ENCODE data around the gene SPAG4. TPM values are rescaled to one million over a fixed set of nuclear protein-coding genes. Genes with fewer than 3 reads are reported as not detected.

The SPAG4 gene
- total RNA-seq, 1 donor from 2014 or later = 35.3 TPM

DNA sequence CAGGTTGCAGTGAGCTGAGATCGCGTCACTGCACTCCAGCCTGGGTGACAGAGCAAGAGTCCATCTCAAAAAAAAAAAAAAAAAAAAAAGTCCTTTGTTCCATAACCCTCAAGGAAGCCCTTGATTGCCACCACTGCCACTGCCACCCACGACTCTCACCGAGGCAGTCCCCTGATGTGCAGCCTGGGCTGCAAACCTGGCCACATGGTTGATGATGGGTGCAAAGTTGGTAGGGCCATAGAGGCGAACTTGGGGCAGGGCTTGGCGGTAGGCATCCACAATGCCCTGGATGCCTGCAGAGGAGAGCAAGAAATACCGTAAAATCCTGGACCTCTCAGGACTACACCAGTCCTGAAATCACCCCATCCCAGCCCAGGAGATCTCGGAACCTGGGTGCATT lies 11.5 kb downstream of the SPAG4 start:
- DNase-seq (ENCODE audit: low spot score in 2 of 2) = no peak
- no peak overlapping the region for H3K27ac ChIP-seq
- no peak overlapping the region for H3K4me3 ChIP-seq
- H3K9me3 ChIP-seq = no peaks in the 10 kb centered on the region
- no peaks in the 10 kb centered on the region for H3K27me3 ChIP-seq
- no peaks in the 10 kb centered on the region for H3K4me1 ChIP-seq
- intact Hi-C loops (cut with DNase I) = no loop called here
- peaks cover 72 to 74% of the 10 kb centered on the region in 2 donors for H3K36me3 ChIP-seq
- TF ChIP-seq, protein P1, sequence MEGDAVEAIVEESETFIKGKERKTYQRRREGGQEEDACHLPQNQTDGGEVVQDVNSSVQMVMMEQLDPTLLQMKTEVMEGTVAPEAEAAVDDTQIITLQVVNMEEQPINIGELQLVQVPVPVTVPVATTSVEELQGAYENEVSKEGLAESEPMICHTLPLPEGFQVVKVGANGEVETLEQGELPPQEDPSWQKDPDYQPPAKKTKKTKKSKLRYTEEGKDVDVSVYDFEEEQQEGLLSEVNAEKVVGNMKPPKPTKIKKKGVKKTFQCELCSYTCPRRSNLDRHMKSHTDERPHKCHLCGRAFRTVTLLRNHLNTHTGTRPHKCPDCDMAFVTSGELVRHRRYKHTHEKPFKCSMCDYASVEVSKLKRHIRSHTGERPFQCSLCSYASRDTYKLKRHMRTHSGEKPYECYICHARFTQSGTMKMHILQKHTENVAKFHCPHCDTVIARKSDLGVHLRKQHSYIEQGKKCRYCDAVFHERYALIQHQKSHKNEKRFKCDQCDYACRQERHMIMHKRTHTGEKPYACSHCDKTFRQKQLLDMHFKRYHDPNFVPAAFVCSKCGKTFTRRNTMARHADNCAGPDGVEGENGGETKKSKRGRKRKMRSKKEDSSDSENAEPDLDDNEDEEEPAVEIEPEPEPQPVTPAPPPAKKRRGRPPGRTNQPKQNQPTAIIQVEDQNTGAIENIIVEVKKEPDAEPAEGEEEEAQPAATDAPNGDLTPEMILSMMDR (IDR thresholded peaks at IDR 0.05) = no peak

DNA sequence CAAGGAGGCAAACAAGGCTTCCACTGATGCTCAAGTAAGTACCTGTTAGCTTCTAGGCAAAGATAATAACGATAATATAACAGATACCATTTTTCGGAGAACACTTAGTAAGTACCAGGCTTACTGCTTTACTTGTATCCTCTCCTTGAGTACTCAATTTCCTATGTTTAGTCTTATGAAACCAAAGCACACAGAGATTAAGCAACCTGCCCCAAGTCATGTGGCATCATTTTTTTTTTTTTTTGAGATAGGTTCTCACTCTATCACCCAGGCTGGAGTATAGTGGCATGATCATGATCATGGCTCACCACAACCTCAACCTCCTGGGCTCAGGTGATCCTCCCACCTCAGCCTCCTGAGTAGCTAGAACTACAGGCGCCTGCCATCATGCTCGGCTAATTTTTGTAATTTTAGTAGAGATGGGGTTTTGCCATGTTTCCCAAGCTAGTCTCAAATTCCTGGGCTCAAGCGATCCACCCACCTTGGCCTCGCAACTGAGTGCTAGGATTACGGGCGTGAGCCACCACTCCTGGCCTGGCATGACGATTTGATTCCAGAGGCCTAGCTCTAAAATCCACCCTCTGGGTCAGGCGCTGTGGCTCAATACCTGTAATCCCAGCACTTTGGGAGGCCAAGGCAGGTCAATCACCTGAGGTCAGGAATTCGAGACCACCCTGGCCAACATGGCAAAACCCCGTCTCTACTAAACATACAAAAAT lies 14.0 kb downstream of the SPAG4 start:
- intact Hi-C loops (cut with DNase I) = no loop called here
- DNase-seq (ENCODE audit: low spot score in 2 of 2) = no peak
- no peak overlapping the region for H3K27ac ChIP-seq
- TF ChIP-seq, protein P1 (IDR thresholded peaks at IDR 0.05) = no peak
- H3K9me3 ChIP-seq = no peaks in the 10 kb centered on the region
- H3K36me3 ChIP-seq = peaks cover 70 to 80% of the 10 kb centered on the region in 2 donors
- H3K4me3 ChIP-seq = no peak overlapping the region
- H3K4me1 ChIP-seq = no peaks in the 10 kb centered on the region
- H3K27me3 ChIP-seq = no peaks in the 10 kb centered on the region

DNA sequence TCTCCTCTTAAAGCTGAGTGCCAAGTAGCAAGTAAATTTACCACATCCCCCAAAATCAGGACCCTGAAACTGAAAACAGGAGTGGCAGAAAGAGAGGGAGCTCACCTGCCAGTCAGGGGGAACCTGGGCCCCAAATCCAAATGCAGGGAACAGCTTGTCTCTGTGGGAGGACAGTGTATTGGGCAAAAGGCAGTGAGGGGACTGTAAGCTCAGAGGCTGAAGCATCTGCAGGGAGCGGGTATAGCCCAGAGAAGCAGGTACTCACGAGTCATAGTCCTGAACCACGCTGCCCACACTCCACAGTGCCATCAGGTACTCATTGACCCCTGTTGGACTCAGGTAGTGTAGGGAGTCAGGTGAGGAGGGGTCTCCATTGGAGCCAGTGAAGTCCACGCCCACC lies 15.0 kb downstream of the SPAG4 start:
- no peak overlapping the region for H3K4me3 ChIP-seq
- DNase-seq (ENCODE audit: low spot score in 2 of 2) = no peak
- H3K36me3 ChIP-seq = peaks cover 60 to 70% of the 10 kb centered on the region in 2 donors
- no peak overlapping the region for H3K27ac ChIP-seq
- H3K9me3 ChIP-seq = no peaks in the 10 kb centered on the region
- no peaks in the 10 kb centered on the region for H3K27me3 ChIP-seq
- H3K4me1 ChIP-seq = no peaks in the 10 kb centered on the region
- TF ChIP-seq, protein P1 (IDR thresholded peaks at IDR 0.05) = no peak
- intact Hi-C loops (cut with DNase I) = no loop called here

DNA sequence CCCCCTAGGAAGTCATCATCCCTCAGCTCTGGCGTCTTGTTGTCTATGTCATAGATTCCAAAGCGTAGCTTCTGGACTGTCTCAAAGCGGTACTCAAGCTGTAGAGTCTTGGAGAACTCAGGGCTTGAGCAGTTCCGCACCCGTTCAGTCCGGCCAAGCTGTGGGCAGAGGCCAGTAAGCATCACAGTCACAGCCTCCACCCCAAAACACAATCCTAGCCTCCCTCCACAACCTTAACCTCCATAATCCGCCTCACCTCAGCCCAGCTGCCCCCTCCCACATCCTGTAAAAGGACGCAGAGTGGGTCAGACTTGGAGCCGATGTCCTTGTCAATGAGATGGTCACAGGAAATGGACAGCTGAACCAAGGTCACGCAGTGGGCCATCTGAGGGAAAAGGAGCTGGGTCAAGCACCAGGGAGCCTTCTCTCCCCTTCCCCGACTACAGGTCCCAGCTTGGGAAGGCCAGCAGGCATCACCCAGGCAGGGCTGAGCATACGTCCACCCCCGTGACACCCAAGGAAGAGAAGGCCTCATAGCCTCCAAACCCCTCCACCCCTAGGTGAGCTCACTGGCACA lies 17.0 kb downstream of the SPAG4 start:
- H3K4me3 ChIP-seq = no peak overlapping the region
- intact Hi-C loops (cut with DNase I) = no loop called here
- TF ChIP-seq, protein P1 (IDR thresholded peaks at IDR 0.05) = no peak
- H3K9me3 ChIP-seq = no peaks in the 10 kb centered on the region
- no peaks in the 10 kb centered on the region for H3K4me1 ChIP-seq
- H3K36me3 ChIP-seq = peaks cover 41 to 50% of the 10 kb centered on the region in 2 donors
- H3K27ac ChIP-seq = no peak overlapping the region
- no peaks in the 10 kb centered on the region for H3K27me3 ChIP-seq
- no peak for DNase-seq (ENCODE audit: low spot score in 2 of 2)

DNA sequence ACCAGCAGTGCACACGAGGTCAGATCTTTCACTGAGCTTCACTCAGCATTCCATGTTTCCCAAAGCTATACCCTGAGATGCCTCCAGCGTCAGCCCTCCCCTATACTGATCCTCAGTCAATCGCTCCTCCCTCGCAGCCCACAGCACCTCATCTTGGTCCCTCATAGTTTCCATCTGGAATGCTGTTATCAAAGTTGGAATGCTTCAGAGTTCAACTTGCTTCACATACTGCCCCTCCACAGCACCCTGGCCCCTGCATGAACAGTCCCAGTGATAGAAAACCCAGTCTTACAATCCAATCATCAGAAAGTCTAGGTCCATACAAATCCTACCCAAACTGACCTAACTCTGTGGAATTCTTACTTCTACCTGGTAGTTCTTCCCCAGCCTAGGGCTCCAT lies 20.0 kb downstream of the SPAG4 start:
- intact Hi-C loops (cut with DNase I) = no loop called here
- no peak overlapping the region for H3K27ac ChIP-seq
- TF ChIP-seq, protein P1 (IDR thresholded peaks at IDR 0.05) = no peak
- H3K4me3 ChIP-seq = no peak overlapping the region
- no peaks in the 10 kb centered on the region for H3K9me3 ChIP-seq
- H3K36me3 ChIP-seq = peaks cover 14 to 22% of the 10 kb centered on the region in 2 donors
- no peak for DNase-seq (ENCODE audit: low spot score in 2 of 2)
- no peaks in the 10 kb centered on the region for H3K4me1 ChIP-seq
- no peaks in the 10 kb centered on the region for H3K27me3 ChIP-seq
